GM10847 (cell line): ENCODE data around the gene KDM4C.

Source experiments
- POLR2A ChIP-seq: IDR thresholded peaks from 2 replicates; pipeline ENCODE4 v1.6.1; 2011; ENCODE audit not compliant: insufficient read length; ENCODE audit errors: extremely low read depth

Gene KDM4C

DNA sequence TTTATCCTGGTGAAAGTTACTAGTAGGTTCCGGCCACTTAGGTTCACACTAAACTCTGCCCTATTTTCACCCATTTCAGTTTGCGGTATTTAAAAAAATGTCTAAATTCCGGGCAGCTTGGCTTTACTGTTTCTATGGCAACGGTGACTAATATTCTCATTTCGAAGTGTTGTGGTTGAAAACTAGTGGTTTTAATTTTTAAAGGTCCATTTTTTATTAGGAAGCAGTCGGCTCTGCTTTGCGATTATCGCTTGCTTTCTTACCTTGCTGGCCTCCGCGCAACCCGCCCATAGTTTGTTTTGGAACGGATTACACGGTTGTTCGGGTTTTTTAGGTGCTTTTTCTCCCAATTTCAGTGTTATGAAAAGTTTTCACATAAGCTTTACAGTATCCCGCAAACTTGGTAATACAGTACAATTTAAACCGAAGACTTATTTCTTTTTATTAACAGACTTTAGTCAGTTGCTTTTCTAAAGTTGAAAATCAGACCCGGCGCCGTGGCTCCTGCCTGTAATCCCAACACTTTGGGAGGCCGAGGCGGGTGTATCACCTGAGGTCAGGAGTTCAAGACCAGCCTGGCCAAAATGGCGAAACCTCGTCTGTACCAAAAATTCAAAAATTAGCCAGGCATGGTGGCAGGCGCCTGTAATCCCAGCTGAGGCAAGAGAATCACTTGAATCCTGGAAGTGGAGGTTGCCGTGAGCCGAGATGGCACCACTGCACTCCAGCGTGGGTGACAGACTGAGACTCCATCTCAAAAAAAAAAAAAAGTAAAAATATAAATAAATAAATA is 1.6 kb downstream of the KDM4C start:
- no peak for TF ChIP-seq POLR2A

- no peak for TF ChIP-seq POLR2A
Measured at GRCh38 chr9:6761306-6761705, 3.5 kb downstream of the KDM4C start.

- no peak for TF ChIP-seq POLR2A
Measured at GRCh38 chr9:6763244-6763643, 5.5 kb downstream of the KDM4C start.

GRCh38 chr9:6764011-6764410 is 6.2 kb downstream of the KDM4C start:
- no peak for TF ChIP-seq POLR2A

DNA sequence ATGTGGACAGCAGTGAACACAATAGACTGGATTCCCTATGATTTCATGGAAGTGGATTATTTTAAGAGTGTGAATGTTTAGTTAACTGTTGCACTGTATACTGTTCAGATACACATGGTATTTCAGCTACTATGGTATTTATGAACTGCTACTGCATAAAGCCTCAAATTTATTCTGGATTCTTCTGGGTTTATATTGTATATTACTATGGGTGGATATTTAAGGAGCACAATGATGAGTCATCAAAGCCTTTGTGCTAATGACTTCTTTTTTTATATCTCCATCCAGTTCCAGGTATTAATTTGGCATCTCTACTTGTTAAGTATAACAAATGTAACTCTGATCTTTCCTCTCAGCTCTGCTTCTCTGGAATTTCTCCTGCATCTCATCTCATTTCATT is 6.8 kb downstream of the KDM4C start:
- no peak for TF ChIP-seq POLR2A

GRCh38 chr9:6764950-6765349 is 7.2 kb downstream of the KDM4C start:
- TF ChIP-seq POLR2A: no peak

DNA sequence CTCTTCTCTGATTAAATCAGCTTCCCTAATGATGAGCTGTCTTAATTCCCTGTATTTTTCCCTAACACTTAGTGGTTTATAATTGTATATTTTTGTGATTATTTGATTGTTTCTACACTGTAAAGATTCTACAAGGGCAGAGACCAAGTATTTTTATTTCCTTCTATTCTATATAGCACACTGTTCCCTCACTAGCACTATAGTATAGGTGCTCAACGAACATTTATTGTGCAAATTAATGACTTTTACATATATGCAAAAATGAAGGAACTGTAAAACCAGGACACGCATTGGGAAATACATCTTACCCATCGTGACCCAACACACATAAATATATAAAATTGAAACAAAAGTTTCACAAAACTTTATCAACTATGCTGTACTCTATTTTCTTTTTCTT is 7.6 kb downstream of the KDM4C start:
- no peak for TF ChIP-seq POLR2A

DNA sequence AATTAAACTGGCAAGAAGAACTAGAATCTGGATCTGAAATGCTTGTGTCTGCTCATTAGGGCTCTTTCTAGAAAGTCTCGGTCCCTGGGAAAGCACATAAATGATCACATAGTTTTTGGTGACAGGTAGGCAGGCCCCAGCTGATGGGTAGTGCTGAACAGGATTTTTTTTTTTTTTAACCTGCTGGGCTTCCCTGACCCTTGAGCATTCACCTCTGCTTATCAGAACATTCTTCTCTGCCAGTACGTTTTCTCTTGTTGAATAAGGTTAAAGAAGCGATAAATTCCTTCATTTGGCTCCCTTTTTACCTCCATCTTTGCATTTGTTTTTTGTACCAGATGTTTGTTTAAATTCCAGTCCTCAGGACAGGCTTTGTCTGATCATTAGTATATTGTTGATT is 8.8 kb downstream of the KDM4C start:
- no peak for TF ChIP-seq POLR2A

GRCh38 chr9:6771722-6772121 is 13.9 kb downstream of the KDM4C start:
- TF ChIP-seq POLR2A: no peak

DNA sequence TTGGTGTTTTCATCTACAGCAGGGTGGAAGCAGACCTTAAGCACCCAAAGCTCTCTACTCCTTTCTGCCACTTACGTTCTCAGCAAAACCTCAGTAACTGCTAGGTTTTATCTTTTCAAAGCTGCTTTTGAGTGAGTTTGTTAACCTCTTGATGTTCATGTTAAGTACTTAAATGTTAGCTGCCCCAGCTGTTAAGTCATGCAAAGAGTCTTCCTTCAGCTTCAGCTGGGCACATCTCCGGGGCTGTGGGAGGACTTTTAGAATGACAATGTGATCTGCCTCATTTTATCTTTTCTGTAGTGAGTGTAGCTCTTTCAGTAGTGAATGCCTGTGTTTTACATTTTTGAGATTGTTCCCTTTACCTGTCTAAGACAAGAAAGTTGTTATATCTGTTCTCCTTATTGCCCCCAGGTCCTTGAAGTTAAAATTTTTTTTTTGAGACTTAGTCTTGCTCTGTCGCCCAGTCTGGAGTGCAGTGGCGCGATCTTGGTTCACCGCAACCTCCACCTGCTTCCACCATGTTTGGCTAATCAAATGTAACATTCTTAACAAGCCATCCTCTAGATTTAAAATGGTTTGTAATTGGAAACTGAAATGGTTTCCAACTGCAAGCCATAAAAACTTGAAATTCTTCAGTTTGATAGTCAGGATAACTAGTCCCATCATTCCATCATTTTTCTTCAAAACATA is 19.6 kb downstream of the KDM4C start:
- TF ChIP-seq POLR2A: no peak

DNA sequence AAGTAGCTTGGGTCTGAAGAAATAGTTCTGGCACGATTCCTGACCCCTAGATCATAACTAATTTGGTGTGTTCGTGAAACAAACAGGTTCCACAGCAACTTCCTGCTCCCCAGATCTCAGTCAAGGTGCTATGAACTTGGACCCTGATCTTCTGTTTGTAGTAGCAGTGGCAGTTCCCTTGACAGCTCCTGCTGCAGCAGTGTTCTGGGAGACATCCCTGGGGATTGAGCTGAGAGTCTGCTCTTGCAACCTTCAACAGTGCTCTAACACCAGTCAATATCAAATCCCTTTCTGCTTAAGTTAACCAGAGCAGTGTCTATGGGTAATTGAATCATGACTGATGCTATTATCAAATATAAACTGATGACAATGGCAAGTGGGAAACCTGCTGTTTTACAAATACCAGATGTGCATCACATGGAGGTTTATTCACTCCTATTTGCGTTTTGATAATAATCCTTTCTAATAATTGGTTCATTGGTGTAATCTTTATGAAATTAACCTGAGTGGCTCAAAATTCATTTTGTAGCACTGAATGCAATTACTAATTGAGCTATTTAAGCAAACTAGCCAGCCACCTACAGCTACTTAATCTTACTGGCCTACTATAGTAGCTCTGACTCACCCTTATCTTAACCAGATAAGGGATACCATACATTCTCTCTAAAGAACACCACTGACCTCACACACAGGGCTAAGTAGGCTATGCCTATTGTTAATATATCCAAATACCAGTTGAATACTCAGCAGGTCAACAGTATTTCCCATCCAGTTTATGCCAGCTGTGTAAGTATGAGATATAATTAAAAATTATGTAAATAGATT is 21.9 kb downstream of the KDM4C start:
- no peak for TF ChIP-seq POLR2A

DNA sequence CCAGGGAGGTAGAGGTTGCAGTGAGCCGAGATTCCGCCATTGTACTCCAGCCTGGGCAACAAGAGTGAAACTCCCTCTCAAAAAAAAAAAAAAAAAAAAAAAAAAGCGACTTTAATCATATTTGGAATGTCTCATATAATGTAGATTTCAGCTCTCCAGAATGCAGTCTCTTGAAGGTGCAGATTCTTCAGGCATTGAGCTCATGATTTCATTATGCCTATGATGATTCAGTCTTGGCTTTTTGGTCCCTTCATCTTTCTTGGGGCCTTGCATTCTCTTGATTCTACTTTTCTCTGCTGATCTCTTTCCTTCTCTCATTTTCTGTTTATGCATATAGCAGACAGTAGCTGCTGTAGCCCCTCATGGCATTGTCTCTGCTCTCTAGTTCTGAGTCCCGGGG is 22.9 kb downstream of the KDM4C start:
- no peak for TF ChIP-seq POLR2A

- no peak for TF ChIP-seq POLR2A
Measured at GRCh38 chr9:6781476-6781875, 23.7 kb downstream of the KDM4C start.

DNA sequence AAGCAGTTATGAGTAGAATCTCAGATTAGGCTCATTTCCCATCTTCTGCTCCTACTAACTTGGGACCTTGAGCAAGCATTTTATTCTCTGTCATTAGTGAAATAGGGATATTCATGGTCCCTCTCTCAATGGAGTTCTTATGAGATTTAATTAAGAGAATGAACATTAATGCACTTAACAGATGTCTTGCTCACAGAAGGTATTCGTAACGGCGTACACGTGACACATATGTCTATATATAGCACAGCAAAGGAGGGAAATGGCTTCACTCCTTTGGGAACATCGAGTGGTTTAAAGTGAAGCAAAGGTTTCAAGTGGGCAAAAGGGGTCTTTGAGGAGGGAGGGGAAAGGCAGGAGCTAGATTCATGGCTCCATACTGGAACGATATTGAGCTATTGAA is 24.6 kb downstream of the KDM4C start:
- no peak for TF ChIP-seq POLR2A

- TF ChIP-seq POLR2A: no peak
Measured at GRCh38 chr9:6782981-6783380, 25.2 kb downstream of the KDM4C start.

GRCh38 chr9:6783753-6784152 is 26.0 kb downstream of the KDM4C start:
- no peak for TF ChIP-seq POLR2A

DNA sequence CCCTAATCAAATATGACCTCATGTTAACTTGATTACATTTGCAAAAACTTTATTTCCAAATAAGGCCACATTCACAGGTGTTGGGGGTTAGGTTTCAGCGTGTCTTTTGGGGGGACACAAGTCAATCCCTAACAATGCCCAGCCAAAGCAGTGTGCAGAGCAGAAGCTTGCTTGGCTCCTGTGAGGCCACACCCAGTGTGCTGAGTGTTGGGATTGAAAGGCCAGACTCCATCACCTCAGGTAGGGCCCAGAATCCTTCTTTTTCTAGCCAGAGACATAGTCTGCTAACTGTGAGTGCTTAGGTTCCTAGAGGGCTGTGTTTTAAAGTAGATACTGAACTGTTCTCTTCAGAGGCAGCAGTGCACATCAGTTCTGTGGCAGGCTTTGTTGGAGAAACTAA is 27.9 kb downstream of the KDM4C start:
- TF ChIP-seq POLR2A: no peak

GRCh38 chr9:6787793-6788161 is 30.0 kb downstream of the KDM4C start:
- TF ChIP-seq POLR2A: no peak
